Stimulated activated naive CD8-positive, alpha-beta T cell treated with anti-CD3 and anti-CD28 coated beads, Interleukin-15, Interleukin-2, amounts not matched to agents 100 U/mL and 50 U/mL, for 24 hours (primary cell): Measurements from ENCODE around the gene NDUFS7.

ENCODE experiments used
- ATAC-seq: fragments of 150-1000 bp; cut with Tn5 transposase; one replicate; pipeline ENCODE4 v1.10.0; 2021
- DNase-seq: peaks from one replicate; pipeline ENCODE4 v3.0.0; 2021

NDUFS7 gene

DNA sequence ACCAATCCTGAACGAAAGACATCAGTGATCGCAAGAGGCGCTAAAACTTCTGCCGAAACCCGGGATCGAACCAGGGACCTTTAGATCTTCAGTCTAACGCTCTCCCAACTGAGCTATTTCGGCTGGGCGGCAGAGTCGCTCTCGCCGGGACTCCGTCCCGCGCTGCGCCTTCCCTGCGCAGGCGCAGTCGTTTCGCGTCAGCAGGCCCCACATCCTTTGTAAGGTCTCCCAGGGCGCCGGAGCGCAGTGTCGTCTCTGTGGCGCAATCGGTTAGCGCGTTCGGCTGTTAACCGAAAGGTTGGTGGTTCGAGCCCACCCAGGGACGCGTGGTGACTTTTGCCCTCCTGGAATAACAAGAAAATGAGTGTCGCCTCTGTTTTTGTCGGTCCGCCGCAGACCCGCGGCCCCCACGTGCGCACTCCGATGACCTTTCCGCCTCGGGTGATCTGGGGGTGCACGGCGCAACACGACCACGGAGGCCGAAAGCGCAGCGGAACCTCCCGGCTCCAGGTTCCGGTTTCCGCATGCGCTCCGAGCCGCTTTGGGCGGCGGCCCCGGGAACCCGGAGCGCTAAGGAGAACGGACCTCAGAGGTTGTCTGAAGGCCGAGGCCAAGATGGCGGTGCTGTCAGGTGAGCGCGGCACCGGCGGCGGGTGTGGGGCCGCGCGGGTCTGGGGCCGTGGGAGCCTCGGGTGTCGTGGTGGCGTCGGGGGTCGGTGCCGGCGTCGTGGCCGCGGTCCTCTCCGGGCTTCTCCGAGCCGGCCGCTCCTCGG lies at the start of gene NDUFS7:
NDUFS7 (plus strand) TSS at position 596 of the 773 bp plus-strand sequence; CDS start at position 616, 20 bp downstream.
- DNase-seq, result peak; percentile 94
- peak; percentile 88 for ATAC-seq

DNA sequence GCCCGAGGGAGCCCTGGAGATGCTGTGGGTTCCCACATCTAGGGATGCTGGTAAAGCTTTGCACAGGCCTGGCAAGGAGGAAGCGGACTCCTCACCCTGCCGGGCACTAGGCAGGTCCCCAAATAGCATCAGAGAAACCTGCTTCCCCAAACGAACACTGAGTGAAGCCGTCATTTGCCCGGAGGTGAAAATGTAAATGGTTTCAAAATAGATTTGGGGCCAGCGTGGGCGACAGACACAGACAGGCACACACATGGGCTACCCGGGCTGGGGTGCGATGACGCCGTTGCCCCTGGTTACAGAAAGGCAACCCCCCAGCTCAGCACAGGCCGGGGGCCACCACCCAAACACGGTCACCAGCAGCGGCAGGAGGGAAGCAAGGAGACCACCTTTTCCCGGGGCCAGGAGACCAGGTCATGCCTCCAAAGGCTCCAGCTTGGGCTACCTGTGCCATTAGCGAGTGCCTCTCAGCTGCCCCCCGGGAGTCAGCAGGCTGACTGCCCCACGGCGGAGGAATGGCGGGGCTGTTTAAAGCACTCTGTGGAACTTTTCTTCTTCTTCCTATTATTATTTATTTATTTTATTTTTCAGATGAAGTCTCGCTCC lies 47.5 kb upstream of the NDUFS7 start:
- ATAC-seq (no peak), DNase-seq (no peak)

DNA sequence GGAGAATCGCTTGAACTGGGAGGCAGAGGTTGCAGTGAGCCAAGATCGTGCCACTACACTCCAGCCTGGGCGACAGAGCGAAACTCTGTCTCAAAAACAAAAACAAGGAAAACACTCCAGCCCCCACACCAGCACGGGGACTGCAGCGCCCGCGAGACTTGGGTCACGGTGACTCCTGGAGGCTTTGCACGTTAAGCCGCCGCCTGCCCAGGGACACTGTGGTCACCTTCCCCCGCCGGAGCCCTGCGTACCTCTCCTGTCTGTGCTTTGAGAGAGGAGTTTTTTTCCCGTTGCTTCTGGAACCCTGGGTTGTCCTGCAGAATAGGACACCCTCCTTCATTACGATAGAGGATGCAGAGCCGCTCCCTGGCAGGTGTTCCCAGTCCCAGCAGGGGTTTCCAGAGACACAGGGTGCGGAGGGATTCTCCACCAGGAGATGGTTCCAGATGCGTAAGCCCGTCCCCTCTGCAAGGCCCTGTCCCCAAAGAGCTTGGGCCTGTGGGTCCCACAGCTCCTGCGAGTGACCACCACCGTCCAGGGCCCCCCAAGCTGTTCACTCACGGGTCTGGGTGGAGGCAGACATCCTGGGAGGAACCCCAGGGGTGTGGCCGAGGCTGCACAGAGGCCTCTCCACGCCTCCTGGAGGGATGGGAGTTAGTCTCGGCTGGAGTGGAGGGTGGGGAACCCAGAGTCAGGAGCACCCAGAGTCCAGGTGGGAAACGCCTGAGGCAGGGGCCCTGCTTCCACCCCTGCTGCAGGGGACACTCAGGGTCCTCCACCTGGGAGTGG lies 42.8 kb upstream of the NDUFS7 start:
- ATAC-seq (no peak), DNase-seq (no peak)

DNA sequence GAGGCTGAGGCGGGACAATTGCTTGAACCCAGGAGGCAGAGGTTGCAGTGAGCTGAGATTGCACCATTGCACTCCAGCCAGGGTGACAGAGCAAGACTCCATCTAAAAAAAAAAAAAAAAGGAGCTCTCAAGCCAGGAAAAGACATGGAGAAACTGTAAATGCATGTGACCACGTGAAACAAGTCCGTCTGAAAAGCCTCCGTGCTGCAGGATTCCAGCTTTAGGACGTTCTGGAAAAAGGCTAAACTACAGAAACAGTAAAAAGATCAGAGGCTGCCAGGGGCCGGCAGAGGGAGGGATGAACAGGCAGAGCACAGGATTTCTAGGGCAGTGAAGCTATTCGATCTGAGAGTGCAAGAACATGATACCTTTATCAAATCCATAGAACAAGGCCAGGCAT lies 40.7 kb upstream of the NDUFS7 start:
- ATAC-seq (no peak), DNase-seq (no peak)

- ATAC-seq (no peak), DNase-seq (no peak)
These were observed 34.5 kb upstream of the NDUFS7 start for GRCh38 chr19:1349211-1349610.

GRCh38 chr19:1350867-1351266 lies 32.8 kb upstream of the NDUFS7 start:
- ATAC-seq, result no peak
- no peak for DNase-seq

DNA sequence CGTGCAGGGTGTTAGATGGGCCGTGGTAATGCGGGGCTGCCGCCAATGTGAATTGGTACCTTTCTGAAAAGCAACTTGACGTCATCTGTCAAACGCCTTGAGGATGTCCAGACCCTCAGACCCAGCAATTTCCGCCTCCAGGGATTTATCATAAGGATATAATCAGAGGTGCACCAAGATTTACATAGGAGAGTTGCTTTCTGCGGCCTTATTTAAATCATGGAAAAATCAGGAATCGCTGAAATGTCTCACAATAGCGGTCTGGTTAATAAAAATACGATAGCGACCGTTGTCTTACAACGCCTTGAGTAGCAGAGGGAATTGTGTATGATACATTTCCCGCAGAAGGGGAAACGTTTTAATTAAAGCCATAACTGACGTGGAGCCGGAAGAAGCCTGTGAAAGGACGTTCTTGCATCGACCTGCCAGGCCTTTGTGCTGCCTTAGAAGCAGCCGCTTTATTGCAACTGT lies 32.3 kb upstream of the NDUFS7 start:
- DNase-seq (no peak), ATAC-seq (no peak)

GRCh38 chr19:1353144-1353543 lies 30.6 kb upstream of the NDUFS7 start:
- ATAC-seq, result no peak
- DNase-seq, result no peak

- ATAC-seq (peak; percentile 53), DNase-seq (no peak)
These were observed 28.6 kb upstream of the NDUFS7 start for GRCh38 chr19:1354970-1355567.

DNA sequence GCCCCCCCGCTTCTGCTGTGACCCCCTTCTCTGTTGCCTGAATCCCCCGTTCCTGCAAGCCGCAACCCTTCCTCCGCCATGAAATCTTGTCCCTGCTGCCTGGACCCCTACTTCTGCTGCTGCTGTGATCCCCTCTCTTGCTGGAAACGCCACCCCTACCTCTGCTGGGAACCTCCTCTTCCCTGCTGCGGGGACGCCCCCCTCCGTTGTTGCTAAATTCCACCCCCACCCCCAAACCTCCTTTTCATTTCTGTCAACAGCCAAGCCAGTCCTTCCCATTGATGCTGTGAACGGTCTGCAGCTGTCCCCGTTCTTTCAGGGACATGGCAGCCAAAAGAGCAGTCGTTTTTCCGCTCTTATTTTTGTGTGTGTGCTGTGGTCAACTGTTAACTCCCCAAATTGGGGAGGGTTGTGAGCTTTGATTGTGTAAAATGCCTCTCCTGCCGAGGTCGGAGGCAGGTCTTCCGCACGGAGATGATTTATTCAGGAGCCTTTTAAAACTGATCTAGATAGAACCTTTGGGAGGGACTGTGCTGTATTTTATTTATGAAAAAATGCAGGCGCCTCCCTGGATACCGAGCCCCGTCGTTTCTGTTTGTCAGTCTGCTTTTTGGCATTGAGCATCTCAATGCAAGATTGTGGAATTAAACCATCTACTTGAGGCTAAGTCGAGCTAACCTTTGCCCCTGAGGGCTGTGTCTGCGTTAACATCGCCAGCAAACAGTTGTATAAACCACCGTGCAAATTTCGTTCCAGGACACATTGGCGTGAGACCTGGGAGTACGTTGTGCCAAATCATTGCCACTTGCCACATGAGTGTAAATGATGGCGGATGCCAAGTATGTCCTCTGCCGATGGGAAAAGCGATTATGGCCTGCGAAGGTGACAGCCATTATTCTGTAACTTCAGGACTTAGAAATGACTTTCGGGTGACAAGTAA lies 27.9 kb upstream of the NDUFS7 start:
- no peak for ATAC-seq
- peak; percentile 27 for DNase-seq

GRCh38 chr19:1356508-1356865 lies 27.2 kb upstream of the NDUFS7 start:
- DNase-seq, result no peak
- no peak for ATAC-seq

GRCh38 chr19:1357531-1358109 lies 26.1 kb upstream of the NDUFS7 start:
- no peak for DNase-seq
- ATAC-seq, result no peak

DNA sequence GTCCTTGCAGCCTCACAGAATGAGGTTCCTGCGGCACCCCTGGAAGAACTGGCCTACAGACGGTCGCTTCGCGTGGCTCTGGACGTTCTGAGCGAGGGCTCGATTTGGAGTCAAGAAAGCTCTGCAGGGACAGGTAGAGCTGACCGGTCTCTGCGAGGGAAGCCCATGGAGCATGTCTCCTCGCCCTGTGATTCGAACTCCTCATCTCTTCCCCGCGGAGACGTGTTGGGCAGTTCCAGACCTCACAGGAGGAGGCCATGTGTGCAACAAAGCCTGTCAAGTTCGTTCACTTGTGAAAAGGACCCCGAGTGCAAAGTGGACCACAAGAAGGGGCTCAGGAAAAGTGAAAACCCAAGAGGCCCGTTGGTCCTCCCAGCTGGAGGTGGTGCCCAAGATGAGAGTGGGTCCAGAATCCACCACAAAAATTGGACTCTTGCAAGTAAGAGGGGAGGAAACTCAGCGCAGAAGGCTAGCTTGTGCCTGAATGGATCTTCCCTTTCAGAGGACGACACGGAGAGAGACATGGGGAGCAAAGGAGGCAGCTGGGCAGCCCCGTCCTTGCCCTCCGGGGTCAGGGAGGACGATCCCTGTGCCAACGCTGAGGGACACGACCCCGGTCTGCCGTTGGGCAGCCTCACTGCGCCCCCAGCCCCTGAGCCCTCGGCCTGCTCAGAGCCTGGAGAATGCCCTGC lies 23.4 kb upstream of the NDUFS7 start:
- DNase-seq (no peak), ATAC-seq (no peak)

DNA sequence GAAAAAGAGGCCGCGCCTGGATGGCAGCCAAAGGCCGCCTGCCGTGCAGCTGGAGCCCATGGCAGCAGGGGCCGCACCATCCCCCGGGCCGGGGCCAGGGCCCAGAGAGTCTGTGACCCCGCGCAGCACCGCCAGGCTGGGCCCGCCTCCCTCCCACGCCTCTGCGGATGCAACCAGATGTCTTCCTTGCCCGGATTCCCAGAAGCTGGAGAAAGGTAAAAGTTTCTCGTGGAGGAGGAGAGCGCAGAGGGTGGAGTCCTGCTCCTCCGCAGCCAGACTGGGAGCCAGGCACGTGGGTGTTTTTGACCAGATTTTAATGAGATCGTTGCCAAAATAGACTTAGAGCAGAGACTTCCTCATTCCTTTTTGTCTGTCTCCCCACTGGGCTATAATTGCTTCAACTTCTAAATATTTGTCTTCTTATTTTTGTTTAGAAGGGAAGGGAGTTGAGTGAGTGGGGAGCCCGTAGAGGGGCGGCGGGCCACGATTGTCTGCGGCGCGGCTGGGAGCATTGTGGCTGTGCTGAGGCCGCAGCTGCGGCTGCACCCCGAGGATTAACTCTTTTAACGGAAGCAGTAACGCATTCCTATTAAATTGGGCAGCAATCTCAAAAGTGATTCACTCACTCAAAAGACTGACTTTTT lies 22.8 kb upstream of the NDUFS7 start:
- no peak for DNase-seq
- ATAC-seq, result no peak

- ATAC-seq (no peak), DNase-seq (no peak)
These were observed 21.9 kb upstream of the NDUFS7 start for GRCh38 chr19:1361601-1362386.

- no peak for ATAC-seq
- DNase-seq, result no peak
These were observed 21.1 kb upstream of the NDUFS7 start for GRCh38 chr19:1362387-1363257.

GRCh38 chr19:1363599-1363998 lies 20.1 kb upstream of the NDUFS7 start:
- peak; percentile 24 for ATAC-seq
- no peak for DNase-seq

GRCh38 chr19:1364070-1364704 lies 19.5 kb upstream of the NDUFS7 start:
- ATAC-seq (peak; percentile 86), DNase-seq (peak; percentile 35)
